HepG2 (cell line): Measurements from ENCODE around the gene PTPRH. TPM values are rescaled to one million over a fixed set of nuclear protein-coding genes. Genes with fewer than 3 reads are reported as not detected.

ENCODE experiments used
- ARNT2 ChIP-seq: sonication (generic); formaldehyde crosslinking; IDR thresholded peaks from 2 replicates; pipeline ENCODE4 v1.8.0; 2022; ENCODE audit warnings: mild to moderate bottlenecking, low read depth, missing genetic modification reagents, moderate library complexity
- CEBPG ChIP-seq: IDR thresholded peaks from 2 replicates; pipeline ENCODE4 v1.6.1; 2016
- DPF2 ChIP-seq: sonication (generic); formaldehyde crosslinking; IDR thresholded peaks from 2 replicates; pipeline ENCODE4 v1.4.0; 2020; ENCODE audit warnings: mild to moderate bottlenecking, low read depth, missing genetic modification reagents, borderline replicate concordance
- E2F1 ChIP-seq: sonication (generic); formaldehyde crosslinking; IDR thresholded peaks from 2 replicates; pipeline ENCODE4 v1.5.0; 2020; ENCODE audit warnings: missing genetic modification reagents
- HDAC1 ChIP-seq: sonication (generic); formaldehyde crosslinking; IDR thresholded peaks from 2 replicates; pipeline ENCODE4 v1.5.1; 2020; ENCODE audit warnings: mild to moderate bottlenecking, missing genetic modification reagents
- HNRNPL ChIP-seq: fragments of 200-400 bp; formaldehyde crosslinking; IDR thresholded peaks from 2 replicates; pipeline ENCODE4 v1.6.1; 2017; ENCODE audit warnings: mild to moderate bottlenecking, low read depth, low read length
- IKZF5 ChIP-seq: IDR thresholded peaks from 2 replicates; pipeline ENCODE4 v1.6.1; 2018; ENCODE audit warnings: missing genetic modification reagents, mild to moderate bottlenecking, missing compliant biosample characterization
- KDM4B ChIP-seq: sonication (generic); formaldehyde crosslinking; IDR thresholded peaks from 2 replicates; pipeline ENCODE4 v1.4.0; 2020; ENCODE audit warnings: missing genetic modification reagents
- NCOA1 ChIP-seq: sonication (generic); formaldehyde crosslinking; IDR thresholded peaks from 2 replicates; pipeline ENCODE4 v1.9.0; 2021; ENCODE audit warnings: missing genetic modification reagents
- NFAT5 ChIP-seq: sonication (generic); formaldehyde crosslinking; IDR thresholded peaks from 2 replicates; pipeline ENCODE4 v1.4.0; 2020; ENCODE audit warnings: missing genetic modification reagents
- NFKB2 ChIP-seq: sonication (generic); formaldehyde crosslinking; IDR thresholded peaks from 2 replicates; pipeline ENCODE4 v1.4.0; 2020; ENCODE audit warnings: missing genetic modification reagents, borderline replicate concordance
- PLRG1 ChIP-seq: fragments of 450-650 bp; conservative IDR thresholded peaks from 2 replicates; pipeline ENCODE4 v1.6.1; 2016
- TERF1 ChIP-seq: sonication (generic); formaldehyde crosslinking; IDR thresholded peaks from 2 replicates; pipeline ENCODE4 v1.8.0; 2022; ENCODE audit warnings: mild to moderate bottlenecking, missing genetic modification reagents, moderate library complexity
- ZBTB7B ChIP-seq: sonication (generic); formaldehyde crosslinking; IDR thresholded peaks from 2 replicates; pipeline ENCODE4 v1.4.0; 2020; ENCODE audit warnings: missing genetic modification reagents
- ZBTB8A ChIP-seq: sonication (generic); formaldehyde crosslinking; IDR thresholded peaks from 2 replicates; pipeline ENCODE4 v1.4.0; 2020; ENCODE audit warnings: mild to moderate bottlenecking, low read depth, missing genetic modification reagents, borderline replicate concordance
- ZFP90 ChIP-seq: sonication (generic); formaldehyde crosslinking; IDR thresholded peaks from 2 replicates; pipeline ENCODE4 v1.8.0; 2022; ENCODE audit warnings: missing genetic modification reagents, mild to moderate bottlenecking, inconsistent platforms, borderline replicate concordance
- ZNF530 ChIP-seq: sonication (generic); formaldehyde crosslinking; IDR thresholded peaks from 2 replicates; pipeline ENCODE4 v1.5.0; 2020; ENCODE audit warnings: low read depth, mild to moderate bottlenecking, missing genetic modification reagents
- ZNF556 ChIP-seq: sonication (generic); formaldehyde crosslinking; IDR thresholded peaks from 2 replicates; pipeline ENCODE4 v1.4.0; 2020; ENCODE audit warnings: mild to moderate bottlenecking, missing genetic modification reagents, borderline replicate concordance
- ZNF572 ChIP-seq: sonication (generic); formaldehyde crosslinking; IDR thresholded peaks from 2 replicates; pipeline ENCODE4 v1.5.1; 2020; ENCODE audit warnings: mild to moderate bottlenecking, missing genetic modification reagents
- polyA plus RNA-seq, 8 experiments: library from polyadenylated mRNA; depleted of rRNA in 3 of 8; stranded (reverse) in 7 of 8; unstranded in 1 of 8; fragments of >200 nt; fragmentation: Illumina TruSeq in 4 of 8; extraction: Trizol in 4 of 8; gene quantifications; 2 replicates each; pipeline versions ENCODE4 v1.2.1 to v1.2.3, GENCODE V29; 2011 to 2016; ENCODE audit warnings: low read depth in 4 of 8, missing spikeins in 1 of 8, mixed read lengths in 1 of 8; ENCODE audit not compliant: insufficient read depth in 1 of 8
- total RNA-seq, 5 experiments: library from RNA; depleted of rRNA; stranded (reverse); fragments of >200 nt; fragmentation: Illumina TruSeq; extraction: Trizol; gene quantifications; 2 replicates each; pipeline ENCODE4 v1.2.3, GENCODE V29; 2016; ENCODE audit warnings: low read depth in 1 of 5

PTPRH gene
- total and polyA plus RNA-seq, 2 of the 13 experiments (the other 11 are each of a cell fraction or from before 2014, with no cell fraction given) = 14.7 to 125 TPM

- TF ChIP-seq DPF2 (CRISPR knock-in tag) (no peak; the same call in 1 of the 2 replicates), E2F1 (CRISPR knock-in tag) (no peak; the same call in 1 of the 2 replicates), ZBTB7B (CRISPR knock-in tag) (peak; percentile 69), NFAT5 (CRISPR knock-in tag) (peak; percentile 94), ARNT2 (CRISPR knock-in tag) (peak; percentile 96), HDAC1 (CRISPR knock-in tag) (peak; percentile 86), ZNF530 (CRISPR knock-in tag) (peak; percentile 97), PLRG1 (no peak), ZBTB8A (CRISPR knock-in tag) (no peak), HNRNPL (peak; percentile 65; the same call in 1 of the 2 replicates), KDM4B (peak; percentile 96), IKZF5 (CRISPR knock-in tag) (peak; percentile 85), CEBPG (peak; percentile 73), ZFP90 (CRISPR knock-in tag) (0 out of 2 replicates have a peak, but pooled peaks have one; percentile 80), ZNF556 (CRISPR knock-in tag) (peak; percentile 49; the same call in 1 of the 2 replicates), ZNF572 (CRISPR knock-in tag) (peak; percentile 58; the same call in 1 of the 2 replicates), NCOA1 (peak; percentile 79), NFKB2 (peak; percentile 98), TERF1 (CRISPR knock-in tag) (peak; percentile 78; the same call in 1 of the 2 replicates)
Measured at GRCh38 chr19:55216461-55217198, 7.3 kb upstream of the PTPRH start (continued).
